Heart left ventricle (tissue), 16 donors: ENCODE measurements around the gene PSMD13. TPM values are rescaled to one million over a fixed set of nuclear protein-coding genes. Genes with fewer than 3 reads are reported as not detected.

Experiments
- ATAC-seq, 4 donors: fragments of 200-7000 bp; cut with Tn5 transposase; one replicate each; pipeline ENCODE4 v1.9.1; 2020 to 2022; ENCODE audit warnings: moderate library complexity in 4 of 4, mild to moderate bottlenecking in 3 of 4, moderate number of reproducible peaks in 1 of 4
- DNase-seq, 5 donors: peaks; one replicate each; pipeline ENCODE4 v3.0.0-alpha.2; 2020
- H3K27ac ChIP-seq, 12 donors: fragments of 200-600 bp; sonication (generic) in 4 of 12; one replicate each; pipeline versions ENCODE4 v1.5.0 to v1.8.0; 2016 to 2022; ENCODE audit warnings: mild to moderate bottlenecking in 2 of 12
- H3K27me3 ChIP-seq, 9 donors: fragments of 200-600 bp; sonication (generic) in 2 of 9; one replicate each; pipeline versions ENCODE4 v1.5.1 to v1.8.0; 2016 to 2022; ENCODE audit warnings: mild to moderate bottlenecking in 3 of 9
- H3K36me3 ChIP-seq, 9 donors: fragments of 200-600 bp; sonication (generic) in 2 of 9; one replicate each; pipeline versions ENCODE4 v1.5.0 to v1.8.0; 2018 to 2022; ENCODE audit warnings: mild to moderate bottlenecking in 2 of 9
- H3K4me1 ChIP-seq, 12 donors: fragments of 200-600 bp; sonication (generic) in 4 of 12; one replicate each; pipeline versions ENCODE4 v1.5.0 to v1.8.0; 2016 to 2022; ENCODE audit warnings: mild to moderate bottlenecking in 3 of 12
- H3K4me3 ChIP-seq, 12 donors: fragments of 200-600 bp; sonication (generic) in 4 of 12; one replicate each; pipeline versions ENCODE4 v1.5.0 to v1.8.0; 2017 to 2022; ENCODE audit warnings: mild to moderate bottlenecking in 9 of 12, moderate library complexity in 4 of 12
- H3K9me3 ChIP-seq, 12 donors: fragments of 200-600 bp; sonication (generic) in 4 of 12; one replicate each; pipeline versions ENCODE4 v1.5.0 to v1.8.0; 2016 to 2022; ENCODE audit warnings: mild to moderate bottlenecking in 1 of 12
- CTCF ChIP-seq, 12 donors: fragments of 200-600 bp; sonication (generic) in 4 of 12; IDR thresholded peaks; one replicate each; pipeline versions ENCODE4 v1.5.0 to v1.8.0; 2018 to 2022; ENCODE audit warnings: antibody characterized with exemption in 12 of 12, mild to moderate bottlenecking in 5 of 12
- POLR2A ChIP-seq, 2 donors: fragments of 450-650 bp; IDR thresholded peaks; one replicate each; pipeline ENCODE4 v1.6.1; 2017; ENCODE audit warnings: antibody characterized with exemption in 2 of 2, mild to moderate bottlenecking in 2 of 2, moderate library complexity in 2 of 2
- WGBS, 4 donors: extraction: QIAGEN DNeasy Blood & Tissue Kit in 2 of 4; methylation state at CpG; one replicate each; pipeline versions ENCODE4 v1.1.5 to v1.1.7; 2013 to 2018; 5-methylcytosine and 5-hydroxymethylcytosine counted together
- intact Hi-C, 10 donors: fragments of 100-400 bp; cut with DNase I; formaldehyde crosslinking; loops; one replicate each; pipeline versions ENCODE4 v1.11.1 to v1.14.2; 2022
- polyA plus RNA-seq, 2 donors: library from polyadenylated mRNA; stranded (reverse); fragments of 200-250 nt; gene quantifications; one replicate each; pipeline ENCODE4 v1.2.3, GENCODE V29; 2013
- total RNA-seq, 9 donors: library from RNA; depleted of rRNA in 2 of 9; stranded (reverse); fragments of >200 nt in 2 of 9; fragmentation: NEBNext Ultra II Directional in 3 of 9; extraction: Animal tissue kit (Norgen Biotek cat#: 25700) in 3 of 9; gene quantifications; one replicate each; pipeline versions ENCODE4 v1.1.0 to v1.2.4, GENCODE V29; 2016 to 2023
- donor health status: ischemic (EF 13 %, LVEDD 7.1; RV severe dilation, severe dysfunction).
- donor health status: healthy with polysubstance abuse.
- donor health status: DM: no; HTN: yes; CAD: no.
- donor health status: DM: no; HTN: no; CAD: no.
- donor health status: ischemic (EF 25% LVEDD 6.9; RV normal size, moderate dysfunction).
- donor health status: ischemic (EF 25% LVEDD 5.7; RV mildly dilated, moderate dysfunction).
- donor health status: healthy.
- donor health status: DM: yes; HTN: yes; CAD: no.
- donor health status: ischemic (EF 35%, LVEDD 5.7; RV mildly dilated, moderate dysfunction).
- donor health status: nonischemic (EF 11% LVEDD 7.7; RV severe dilation, severe dysfunction).
- donor health status: DM: yes; HTN: yes; CAD: no.
- donor health status: PGD.
- donor health status: ischemic (EF 29% LVEDD 5.4; RV normal size, mild dysfunction).
- donor health status: nonischemic (EF 23%, LVEDD 6.1; RV moderate dilation, normal function).

PSMD13 gene
- total and polyA plus RNA-seq, 11 donors, result 75.1 to 140 (median 89.5) TPM

GRCh38 chr11:199782-200181 is 37.0 kb upstream of the PSMD13 start:
- Histone ChIP-seq H3K4me1 (peaks cover 0 to 35% (median 4%) of the 10 kb centered on the region in 12 donors), H3K27me3 (no peaks in the 10 kb centered on the region), H3K27ac (no peak overlapping the region), H3K9me3 (no peaks in the 10 kb centered on the region), H3K36me3 (peaks cover 0 to 48% (median 34%) of the 10 kb centered on the region in 9 donors), H3K4me3 (no peak overlapping the region)
- no peak for TF ChIP-seq CTCF (IDR thresholded peaks at IDR 0.05)
- TF ChIP-seq POLR2A (IDR thresholded peaks at IDR 0.05), result no peak
- DNase-seq (peak in 2 of 5 donors; percentile 7 to 21), ATAC-seq (peak in 1 of 4 donors; percentile 7)
- WGBS, 4 donors, result 82 to 90% (median 85%) methylated on average over 8 of the region's 8 CpGs
- intact Hi-C loops, result loop anchor here in 5 of 10 donors (5.0 to 10.0 kb wide), 7 partner anchors 95 to 315 kb away; partner anchors contain the start of genes B4GALNT4 (in 2 of the 5), IFITM5 (in 1 of the 5), PTDSS2 (in 1 of the 5) and RNH1 (in 1 of the 5)

DNA sequence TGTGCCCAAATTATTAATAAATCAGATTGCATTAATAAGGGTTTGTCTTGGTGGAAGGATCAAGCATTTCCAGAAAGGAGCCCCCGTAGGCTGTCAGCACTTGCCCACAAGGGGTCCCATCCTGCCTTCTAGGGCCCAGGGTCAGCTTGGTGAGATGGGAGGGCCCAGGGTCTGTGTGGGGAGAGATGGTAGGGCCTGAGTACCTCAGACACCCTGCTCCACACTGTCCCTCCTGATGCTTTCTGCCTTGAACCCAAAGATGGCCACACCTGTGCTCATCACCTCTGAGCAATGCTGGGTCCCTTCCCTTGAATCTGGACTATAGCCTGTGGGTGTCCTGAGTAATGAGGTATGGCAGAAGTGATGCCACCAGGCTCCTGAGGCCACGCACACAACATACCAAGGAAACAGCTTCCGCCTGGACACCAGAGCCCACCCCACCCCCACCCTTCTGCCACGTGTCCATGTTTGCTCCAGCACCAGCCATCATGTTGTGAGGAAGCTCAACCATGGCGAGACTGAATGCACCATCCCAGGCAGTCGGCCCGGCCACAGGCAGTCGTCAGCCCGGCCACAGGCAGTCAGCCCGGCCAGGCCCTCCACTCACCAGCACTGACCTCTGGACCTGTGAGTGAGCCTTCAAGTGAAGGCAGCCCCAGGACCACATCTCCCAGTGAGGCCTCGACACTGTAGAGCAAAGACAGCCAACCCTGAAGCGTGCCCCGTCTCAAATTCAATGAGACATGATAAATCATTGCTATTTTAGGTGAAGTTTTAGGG is 36.4 kb upstream of the PSMD13 start:
- Histone ChIP-seq H3K27me3 (no peaks in the 10 kb centered on the region), H3K9me3 (no peaks in the 10 kb centered on the region), H3K4me3 (no peak overlapping the region), H3K27ac (no peak overlapping the region), H3K36me3 (peaks cover 0 to 55% (median 40%) of the 10 kb centered on the region in 9 donors), H3K4me1 (peaks cover 0 to 39% (median 7%) of the 10 kb centered on the region in 12 donors)
- WGBS, 4 donors, result 86 to 97% (median 94%) methylated on average over 4 to 13 of the region's 13 CpGs
- ATAC-seq, result no peak
- DNase-seq, result peak in 1 of 5 donors; percentile 10
- intact Hi-C loops, result loop anchor here in 5 of 10 donors (5.0 to 10.0 kb wide), 6 partner anchors 94 to 314 kb away; partner anchors contain the start of genes B4GALNT4 (in 2 of the 5), IFITM5 (in 1 of the 5), PTDSS2 (in 1 of the 5) and RNH1 (in 1 of the 5)
- no peak for TF ChIP-seq POLR2A (IDR thresholded peaks at IDR 0.05)
- TF ChIP-seq CTCF (IDR thresholded peaks at IDR 0.05), result no peak

- Histone ChIP-seq H3K4me1 (peaks cover 5 to 52% (median 18%) of the 10 kb centered on the region in 12 donors), H3K27ac (peak overlapping the region in 1 of 12 donors; percentile 20), H3K9me3 (no peaks in the 10 kb centered on the region), H3K27me3 (no peaks in the 10 kb centered on the region), H3K36me3 (peaks cover 0 to 56% (median 43%) of the 10 kb centered on the region in 9 donors), H3K4me3 (no peak overlapping the region)
- DNase-seq (peak in 1 of 5 donors; percentile 11), ATAC-seq (no peak)
- 60 to 74% (median 64%) methylated on average over 15 of the region's 15 CpGs for WGBS, 4 donors
- TF ChIP-seq CTCF (IDR thresholded peaks at IDR 0.05) (no peak), POLR2A (IDR thresholded peaks at IDR 0.05) (no peak)
- intact Hi-C loops, result loop anchor here in 5 of 10 donors (5.0 to 10.0 kb wide), 6 partner anchors 93 to 313 kb away; partner anchors contain the start of genes B4GALNT4 (in 2 of the 5), IFITM5 (in 1 of the 5), PTDSS2 (in 1 of the 5) and RNH1 (in 1 of the 5)
Observed at GRCh38 chr11:201966-202365, 34.8 kb upstream of the PSMD13 start.

DNA sequence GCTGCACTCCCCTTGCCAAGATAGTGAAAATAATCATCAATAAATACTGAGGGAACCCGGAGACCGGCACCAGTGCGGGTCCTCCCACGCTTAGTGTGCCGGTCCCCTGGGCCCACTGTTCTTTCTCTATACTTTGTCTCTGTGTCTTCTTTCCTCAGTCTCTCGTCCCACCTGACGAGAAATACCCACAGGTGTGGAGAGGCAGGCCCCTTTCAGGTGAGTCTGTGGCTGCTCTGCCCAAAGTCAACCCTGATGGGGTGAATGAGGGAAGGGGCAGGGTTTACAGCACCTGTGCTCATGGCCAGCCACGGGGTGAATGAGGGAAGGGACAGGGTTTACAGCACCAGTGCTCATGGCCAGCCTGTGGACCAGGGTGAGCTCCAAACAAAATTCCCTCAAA is 34.3 kb upstream of the PSMD13 start:
- Histone ChIP-seq H3K4me3 (no peak overlapping the region), H3K4me1 (peaks cover 5 to 52% (median 18%) of the 10 kb centered on the region in 12 donors), H3K9me3 (no peaks in the 10 kb centered on the region), H3K27me3 (no peaks in the 10 kb centered on the region), H3K27ac (peak overlapping the region in 1 of 12 donors; percentile 20), H3K36me3 (peaks cover 0 to 56% (median 43%) of the 10 kb centered on the region in 9 donors)
- 75 to 84% (median 81%) methylated on average over 8 of the region's 8 CpGs for WGBS, 4 donors
- intact Hi-C loops, result loop anchor here in 5 of 10 donors (5.0 to 10.0 kb wide), 6 partner anchors 92 to 312 kb away; partner anchors contain the start of genes B4GALNT4 (in 2 of the 5), IFITM5 (in 1 of the 5), PTDSS2 (in 1 of the 5) and RNH1 (in 1 of the 5)
- no peak for ATAC-seq
- DNase-seq, result no peak
- TF ChIP-seq CTCF (IDR thresholded peaks at IDR 0.05), result no peak
- no peak for TF ChIP-seq POLR2A (IDR thresholded peaks at IDR 0.05)
